ENCODE measurements around the gene SKAP2.

Gene SKAP2

DNA sequence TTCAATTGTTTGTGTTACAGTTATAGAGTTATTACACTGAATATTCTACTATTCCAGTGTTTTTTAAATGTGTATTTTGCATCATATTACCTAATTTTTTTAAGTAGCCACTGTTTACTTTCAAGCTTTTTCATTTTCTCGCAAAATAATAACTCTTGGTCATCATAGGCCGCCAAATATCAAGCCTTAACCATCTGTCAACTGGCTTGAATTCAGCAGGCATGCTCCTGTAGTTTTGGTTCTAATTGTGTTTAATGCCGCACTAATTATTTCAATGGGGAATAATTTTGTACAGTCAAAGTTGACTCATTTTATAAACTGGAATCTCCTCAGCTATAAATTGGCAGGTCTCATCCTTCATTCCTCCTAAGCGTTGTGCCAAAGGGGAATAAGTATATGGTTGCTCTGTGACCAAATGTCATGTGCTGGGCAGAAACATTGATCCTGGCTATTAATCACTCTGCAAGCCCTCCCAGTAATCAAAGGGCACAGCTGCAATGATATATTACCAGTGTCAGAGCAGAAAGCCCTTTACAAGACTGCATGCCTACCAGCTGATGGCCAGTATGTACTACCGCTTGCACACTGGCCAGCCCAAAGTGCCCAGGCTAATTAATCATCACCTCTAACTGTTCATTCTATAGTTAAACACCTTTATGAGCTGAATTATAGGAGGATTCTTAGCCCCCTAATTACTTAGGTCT lies 74.8 kb downstream of the SKAP2 start:
- no peak overlapping the region for H2AFZ ChIP-seq
- H3K4me1 ChIP-seq: no peaks in the 10 kb centered on the region
- no peaks in the 10 kb centered on the region for H3K27me3 ChIP-seq (ENCODE audit: control insufficient read depth, insufficient read depth, low read length)
- H3K9ac ChIP-seq: no peak overlapping the region
- no peaks in the 10 kb centered on the region for H3K9me3 ChIP-seq (ENCODE audit: control insufficient read depth, low read length)
- no peaks in the 10 kb centered on the region for H3K36me3 ChIP-seq (ENCODE audit: control insufficient read depth, insufficient read depth, low read length)
- H3K4me2 ChIP-seq (ENCODE audit: low read length): no peak overlapping the region
- no peak overlapping the region for H3K27ac ChIP-seq
- TF ChIP-seq CTCF (IDR thresholded peaks at IDR 0.05): no peak
- H3K4me3 ChIP-seq (ENCODE audit: low read depth, low read length): no peak overlapping the region
- H3K79me2 ChIP-seq: no peaks in the 10 kb centered on the region

GRCh38 chr7:26787701-26788100 lies 76.7 kb downstream of the SKAP2 start:
- H3K4me1 ChIP-seq: no peaks in the 10 kb centered on the region

GRCh38 chr7:26784118-26784517 lies 80.3 kb downstream of the SKAP2 start:
- Histone ChIP-seq H3K27me3 (ENCODE audit: control insufficient read depth, insufficient read depth, low read length) (no peaks in the 10 kb centered on the region), H3K79me2 (no peaks in the 10 kb centered on the region), H3K9me3 (ENCODE audit: control insufficient read depth, low read length) (no peaks in the 10 kb centered on the region), H3K9ac (no peak overlapping the region), H3K27ac (no peak overlapping the region), H3K4me2 (ENCODE audit: low read length) (no peak overlapping the region), H3K36me3 (ENCODE audit: control insufficient read depth, insufficient read depth, low read length) (no peaks in the 10 kb centered on the region), H3K4me1 (no peaks in the 10 kb centered on the region), H3K4me3 (ENCODE audit: low read depth, low read length) (no peak overlapping the region), H2AFZ (no peak overlapping the region)
- no peak for TF ChIP-seq CTCF (IDR thresholded peaks at IDR 0.05)

More at GRCh38 chr7:26787701-26788100, 76.7 kb downstream of the SKAP2 start:
- no peak overlapping the region for H3K27ac ChIP-seq
- H3K9me3 ChIP-seq (ENCODE audit: control insufficient read depth, low read length): no peaks in the 10 kb centered on the region
- no peak overlapping the region for H3K4me2 ChIP-seq (ENCODE audit: low read length)
- no peaks in the 10 kb centered on the region for H3K36me3 ChIP-seq (ENCODE audit: control insufficient read depth, insufficient read depth, low read length)
- H3K79me2 ChIP-seq: no peaks in the 10 kb centered on the region
- H2AFZ ChIP-seq: no peak overlapping the region
- no peaks in the 10 kb centered on the region for H3K27me3 ChIP-seq (ENCODE audit: control insufficient read depth, insufficient read depth, low read length)
- TF ChIP-seq CTCF (IDR thresholded peaks at IDR 0.05): no peak
- no peak overlapping the region for H3K4me3 ChIP-seq (ENCODE audit: low read depth, low read length)
- H3K9ac ChIP-seq: no peak overlapping the region

DNA sequence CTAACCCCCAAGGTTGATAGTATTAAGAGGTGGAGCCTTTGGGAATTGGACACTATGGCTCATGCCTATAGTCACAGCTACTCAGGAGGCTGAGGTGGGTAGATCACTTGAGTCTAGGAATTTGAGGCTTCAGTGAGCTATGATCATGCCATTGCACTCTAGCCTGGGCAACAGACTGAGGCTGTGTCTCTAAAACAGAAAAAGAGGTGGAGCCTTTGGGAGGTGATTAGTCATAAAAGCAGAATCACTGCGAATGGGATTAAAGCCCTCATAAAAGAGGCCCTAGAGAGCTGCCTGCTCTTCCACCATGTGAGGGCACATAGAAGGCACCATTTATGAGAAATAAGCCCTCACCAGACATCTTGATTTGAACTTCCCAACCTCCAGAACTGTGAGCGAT lies 81.9 kb downstream of the SKAP2 start:
- no peak for TF ChIP-seq CTCF (IDR thresholded peaks at IDR 0.05)
- no peaks in the 10 kb centered on the region for H3K27me3 ChIP-seq (ENCODE audit: control insufficient read depth, insufficient read depth, low read length)
- H3K79me2 ChIP-seq: no peaks in the 10 kb centered on the region
- H3K9me3 ChIP-seq (ENCODE audit: control insufficient read depth, low read length): no peaks in the 10 kb centered on the region
- H2AFZ ChIP-seq: no peak overlapping the region
- H3K27ac ChIP-seq: no peak overlapping the region
- H3K36me3 ChIP-seq (ENCODE audit: control insufficient read depth, insufficient read depth, low read length): no peaks in the 10 kb centered on the region
- no peak overlapping the region for H3K4me3 ChIP-seq (ENCODE audit: low read depth, low read length)
- no peak overlapping the region for H3K9ac ChIP-seq
- H3K4me1 ChIP-seq: no peaks in the 10 kb centered on the region
- H3K4me2 ChIP-seq (ENCODE audit: low read length): no peak overlapping the region

GRCh38 chr7:26779978-26780595 lies 84.3 kb downstream of the SKAP2 start:
- Histone ChIP-seq H3K9me3 (ENCODE audit: control insufficient read depth, low read length) (no peaks in the 10 kb centered on the region), H3K79me2 (no peaks in the 10 kb centered on the region), H3K27ac (no peak overlapping the region), H3K4me3 (ENCODE audit: low read depth, low read length) (no peak overlapping the region), H2AFZ (no peak overlapping the region), H3K4me2 (ENCODE audit: low read length) (no peak overlapping the region), H3K27me3 (ENCODE audit: control insufficient read depth, insufficient read depth, low read length) (no peaks in the 10 kb centered on the region), H3K36me3 (ENCODE audit: control insufficient read depth, insufficient read depth, low read length) (no peaks in the 10 kb centered on the region), H3K4me1 (no peaks in the 10 kb centered on the region), H3K9ac (no peak overlapping the region)
- TF ChIP-seq CTCF (IDR thresholded peaks at IDR 0.05): no peak

All from parathyroid adenoma (tissue), 2 donors.